NCI-H187 (cell line): Measurements from ENCODE around the gene NFIA.

ENCODE experiments used
- DNase-seq, 2 experiments: peaks; one replicate each; lab custom pipeline; 2025; lab: John Stamatoyannopoulos, UW

NFIA gene

DNA sequence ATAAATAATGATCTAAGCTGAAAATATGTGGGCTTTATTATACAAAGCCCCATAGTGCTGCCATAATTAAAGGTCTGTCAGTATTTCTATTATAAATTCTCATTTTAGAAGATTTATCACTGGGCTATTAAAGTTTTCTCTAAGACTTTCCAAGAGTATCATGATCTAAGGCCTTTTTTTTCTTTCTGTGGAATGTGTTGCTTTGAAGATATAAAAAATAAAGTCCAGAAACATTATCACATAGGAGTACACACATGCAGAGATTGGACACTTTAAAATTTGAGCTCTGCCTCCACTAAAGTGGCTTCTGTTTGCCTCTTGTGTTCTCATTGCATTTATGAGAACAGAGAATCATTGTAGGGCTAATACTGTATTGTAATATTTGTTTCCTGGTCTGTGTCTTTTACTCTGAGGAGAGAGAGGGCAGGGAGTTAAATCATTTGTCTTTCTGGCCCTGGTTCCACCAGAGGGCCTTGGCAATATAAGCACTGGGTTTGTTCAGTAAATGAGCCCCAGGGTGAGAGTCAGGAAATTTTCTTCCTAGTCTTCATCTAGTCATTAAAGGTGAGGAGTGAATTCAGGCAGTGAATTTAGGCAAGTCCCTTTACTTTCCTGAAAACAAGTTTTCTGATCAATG is 70.2 kb downstream of the NFIA start:
- DNase-seq: no peak

GRCh38 chr1:61156576-61157467 is 74.5 kb downstream of the NFIA start:
- no peak for DNase-seq

- no peak for DNase-seq
Observed at GRCh38 chr1:61157468-61157987, 75.2 kb downstream of the NFIA start.

GRCh38 chr1:61158591-61158990 is 76.2 kb downstream of the NFIA start:
- DNase-seq: no peak

- no peak for DNase-seq
Observed at GRCh38 chr1:61160526-61160925, 78.2 kb downstream of the NFIA start.

DNA sequence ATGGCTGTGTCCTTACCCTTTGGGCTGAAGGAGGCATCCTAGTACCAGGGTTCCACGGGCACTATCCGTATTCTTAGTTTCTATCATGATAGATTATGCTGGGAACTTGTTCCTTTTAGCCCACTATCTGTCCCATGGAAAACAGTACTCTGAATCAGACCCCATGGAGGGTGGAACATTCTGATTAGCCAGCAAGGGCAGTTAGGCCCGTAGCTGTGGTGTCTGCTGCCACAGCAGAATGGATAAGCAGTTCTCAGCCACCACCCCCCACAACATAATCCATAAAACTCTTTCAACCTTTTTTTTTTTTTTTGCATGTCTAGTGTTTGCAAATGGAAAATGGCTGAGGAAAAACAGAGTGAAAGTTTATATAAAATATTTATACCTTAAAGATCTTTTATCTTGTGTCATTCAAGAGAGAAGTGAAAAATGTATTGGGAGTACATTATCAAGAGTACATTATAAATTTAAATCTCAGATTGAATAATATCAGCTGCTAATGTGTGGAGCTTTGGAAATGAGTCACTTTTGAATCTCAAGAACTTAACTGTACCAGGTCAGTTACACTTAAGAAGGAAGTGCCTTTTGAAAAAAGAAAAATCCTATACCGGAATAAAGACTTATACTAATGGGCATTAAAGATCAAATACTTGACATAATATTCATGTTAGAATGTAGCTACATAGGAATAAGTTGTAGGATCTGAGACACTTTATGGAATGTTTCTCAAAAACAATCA is 80.3 kb downstream of the NFIA start:
- DNase-seq: no peak

- DNase-seq: no peak
Observed at GRCh38 chr1:61163355-61163754, 81.0 kb downstream of the NFIA start.

DNA sequence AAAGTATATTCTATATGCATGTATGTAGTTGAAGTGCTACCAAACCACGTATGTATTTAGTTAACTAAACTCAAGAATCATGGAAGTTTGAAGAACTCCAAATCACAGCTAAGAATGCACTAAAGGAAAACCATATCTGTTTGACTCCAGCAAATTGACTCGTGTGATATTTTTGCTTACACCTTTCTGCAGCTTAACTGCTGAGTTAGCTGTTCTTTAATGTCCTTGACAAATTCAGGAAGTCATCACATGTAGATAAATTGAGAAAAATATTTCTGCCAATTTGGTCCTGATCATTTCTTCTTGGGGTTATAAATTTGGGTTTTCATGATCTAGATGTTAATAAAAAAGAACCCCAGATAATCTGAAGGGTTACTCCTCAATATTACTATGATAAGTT is 83.0 kb downstream of the NFIA start:
- no peak for DNase-seq

- DNase-seq: no peak
Observed at GRCh38 chr1:61167309-61167708, 84.9 kb downstream of the NFIA start.

- no peak for DNase-seq
Observed at GRCh38 chr1:61169045-61169444, 86.7 kb downstream of the NFIA start.

GRCh38 chr1:61169634-61170033 is 87.3 kb downstream of the NFIA start:
- DNase-seq: no peak

GRCh38 chr1:61170328-61171238 is 88.2 kb downstream of the NFIA start:
- DNase-seq: no peak

GRCh38 chr1:61171346-61171745 is 89.0 kb downstream of the NFIA start:
- no peak for DNase-seq

DNA sequence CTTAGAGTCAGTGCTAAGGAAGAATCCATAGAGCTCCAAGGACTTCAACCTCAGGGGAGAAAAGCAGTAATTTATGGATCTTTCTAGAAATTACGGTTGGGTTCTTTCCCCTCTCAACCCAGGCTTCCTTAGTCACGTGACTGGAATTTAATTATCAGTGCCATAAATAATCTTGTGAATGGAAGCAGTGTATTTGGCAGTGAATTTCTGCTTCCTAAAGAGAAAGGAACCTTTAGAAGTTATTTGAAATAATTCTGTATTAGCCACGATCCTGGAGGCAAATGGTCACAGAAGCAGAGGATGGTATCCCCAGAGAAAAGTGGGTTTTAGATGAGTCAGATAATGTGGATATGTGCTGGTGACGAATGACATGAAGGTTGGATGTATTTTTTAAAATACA is 89.6 kb downstream of the NFIA start:
- DNase-seq: no peak

GRCh38 chr1:61173118-61173517 is 90.8 kb downstream of the NFIA start:
- no peak for DNase-seq

GRCh38 chr1:61174060-61174795 is 91.9 kb downstream of the NFIA start:
- DNase-seq: no peak

- no peak for DNase-seq
Observed at GRCh38 chr1:61175976-61176375, 93.6 kb downstream of the NFIA start.

- no peak for DNase-seq
Observed at GRCh38 chr1:61181067-61182038, 99.0 kb downstream of the NFIA start.

GRCh38 chr1:61182049-61182448 is 99.7 kb downstream of the NFIA start:
- no peak for DNase-seq

- no peak for DNase-seq
Observed at GRCh38 chr1:61182480-61182879, 100.1 kb downstream of the NFIA start.
